H7 (cell line): ENCODE measurements around the gene DIP2C. TPM values are rescaled to one million over a fixed set of nuclear protein-coding genes. Genes with fewer than 3 reads are reported as not detected.
"Not testable (repeated sequence)": the region's sequence is repeated elsewhere in the genome, so short reads cannot be mapped to it uniquely, and the experiment has no call there.

Experiments
- DNase-seq: peaks from one replicate; pipeline ENCODE4 v3.0.0; 2012
- H3K27me3 ChIP-seq: 2 replicates; pipeline ENCODE4 v1.6.0; 2011; ENCODE audit warnings: mild to moderate bottlenecking, low read length; ENCODE audit not compliant: control insufficient read depth, insufficient read depth
- H3K36me3 ChIP-seq: replicated peaks from 2 replicates; pipeline ENCODE4 v1.5.1; 2011; ENCODE audit warnings: low read length; ENCODE audit not compliant: control insufficient read depth, insufficient read depth
- H3K4me3 ChIP-seq: 2 replicates; pipeline ENCODE4 v1.5.1; 2011; ENCODE audit warnings: low read depth, mild to moderate bottlenecking, control low read depth, low read length, moderate library complexity; ENCODE audit not compliant: insufficient read depth
- total RNA-seq: library from RNA; depleted of rRNA; stranded (reverse); fragments of >200 nt; shearing (Covaris generic); gene quantifications from 2 replicates; pipeline ENCODE4 v1.2.3, GENCODE V29; 2014

The DIP2C gene
- total RNA-seq, 1 experiment from 2014 or later, result 4.8 TPM

DNA sequence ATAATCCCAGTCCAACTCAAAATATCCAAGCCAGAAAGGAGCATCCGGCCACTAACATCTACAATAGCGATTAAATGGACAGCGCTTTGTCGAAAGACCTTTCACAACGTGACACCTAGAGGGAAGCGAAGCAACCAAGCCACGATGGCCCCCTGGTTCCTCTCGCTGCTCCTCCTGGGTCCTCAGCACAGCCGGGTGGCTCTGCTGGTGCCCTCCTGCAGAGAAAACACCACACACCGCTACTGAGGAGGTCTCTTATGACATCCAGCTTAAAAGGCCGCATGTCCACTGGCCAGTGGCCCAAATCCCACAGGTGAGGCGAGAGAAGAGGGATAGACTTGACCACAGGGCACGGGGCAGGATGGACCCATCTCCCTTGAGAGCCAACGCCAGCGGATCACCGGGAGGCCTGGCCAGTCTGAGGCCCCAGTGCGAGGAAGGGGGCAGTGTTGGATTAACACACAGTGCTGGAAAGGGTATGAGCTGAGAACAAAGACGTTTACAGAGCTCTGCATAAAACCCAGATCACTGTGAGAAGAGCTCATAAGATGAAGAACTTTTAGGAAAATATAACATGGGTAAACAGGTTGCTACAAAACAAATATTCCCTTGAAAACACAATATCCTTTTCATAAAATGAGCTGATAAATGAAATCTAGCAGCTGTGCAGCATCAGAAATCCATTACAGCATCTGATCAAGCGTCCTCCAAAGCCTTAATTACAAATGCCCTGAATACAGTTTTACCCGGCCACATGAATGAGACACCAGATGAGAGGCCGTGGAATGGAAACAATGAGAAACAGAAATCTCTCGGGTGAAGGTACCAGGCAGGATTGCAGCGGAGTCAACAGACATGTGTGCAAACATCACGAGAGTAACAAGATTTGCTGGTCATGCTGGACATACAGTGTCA, 236.7 kb downstream of the DIP2C start:
- H3K36me3 ChIP-seq, result no peaks in the 10 kb centered on the region
- peak; percentile 37 for DNase-seq
- H3K27me3 ChIP-seq, result no peaks in the 10 kb centered on the region
- no peak overlapping the region for H3K4me3 ChIP-seq

DNA sequence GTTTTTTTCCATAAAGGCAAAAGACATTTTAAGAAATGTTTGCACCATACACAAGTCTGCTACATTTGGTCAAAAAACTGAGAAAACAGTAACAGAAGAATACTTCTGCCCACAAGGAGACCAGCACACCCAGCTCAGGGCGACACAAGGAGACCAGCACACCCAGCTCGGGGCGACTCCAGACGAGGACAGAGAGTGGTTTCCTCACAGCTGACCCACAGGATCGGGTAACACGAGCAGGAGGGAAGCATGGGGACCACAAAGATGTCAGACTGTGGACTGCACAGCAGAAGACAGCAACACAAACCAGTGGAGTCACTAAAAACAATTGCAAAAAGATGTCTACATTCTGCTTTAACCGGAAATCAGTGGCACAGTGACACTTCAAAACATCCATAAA, 237.6 kb downstream of the DIP2C start:
- no peak overlapping the region for H3K4me3 ChIP-seq
- H3K36me3 ChIP-seq, result no peaks in the 10 kb centered on the region
- no peak for DNase-seq
- H3K27me3 ChIP-seq, result no peaks in the 10 kb centered on the region

DNA sequence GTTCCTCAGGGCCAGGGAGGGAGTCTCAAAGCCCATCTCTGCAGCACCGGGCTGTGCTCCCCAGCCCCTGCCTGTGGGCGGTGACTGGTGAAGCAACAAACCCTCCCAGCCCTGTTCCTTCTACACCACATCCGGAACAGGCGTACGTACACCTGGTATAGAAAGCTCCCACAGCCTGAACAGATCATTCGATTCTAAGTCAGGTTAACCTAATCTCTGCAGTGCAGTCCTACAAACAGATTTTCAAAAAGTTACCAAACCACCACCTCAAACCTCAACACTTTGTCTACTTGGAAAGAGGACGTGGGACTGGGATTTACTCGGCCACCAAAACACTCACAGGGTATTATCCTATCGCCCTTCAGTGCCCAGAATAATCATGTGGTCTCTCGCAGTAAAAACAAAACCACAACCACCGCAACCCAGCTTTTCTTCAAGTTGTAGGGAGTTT, 238.4 kb downstream of the DIP2C start:
- no peak for DNase-seq
- H3K4me3 ChIP-seq, result no peak overlapping the region
- no peaks in the 10 kb centered on the region for H3K27me3 ChIP-seq
- no peaks in the 10 kb centered on the region for H3K36me3 ChIP-seq

DNA sequence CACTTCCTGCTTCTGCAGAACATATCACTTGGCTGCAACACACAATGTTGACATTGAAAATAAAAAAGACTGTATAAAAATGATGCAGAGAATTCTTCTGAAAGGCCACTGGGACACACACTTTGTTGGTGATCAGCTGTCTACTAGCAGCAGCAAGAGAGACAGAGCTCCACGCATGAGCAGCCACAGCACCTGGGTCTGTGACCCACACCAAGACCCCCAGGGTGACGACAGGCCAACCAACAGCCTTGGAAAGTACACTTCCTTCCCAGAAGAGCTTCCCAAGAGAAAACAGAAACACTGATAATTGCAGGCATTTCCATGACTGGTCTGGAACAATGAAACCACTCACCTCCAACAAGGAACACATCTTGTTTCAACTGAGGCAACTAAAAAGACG, 239.0 kb downstream of the DIP2C start:
- Histone ChIP-seq H3K36me3 (no peaks in the 10 kb centered on the region), H3K4me3 (no peak overlapping the region), H3K27me3 (no peaks in the 10 kb centered on the region)
- no peak for DNase-seq

DNA sequence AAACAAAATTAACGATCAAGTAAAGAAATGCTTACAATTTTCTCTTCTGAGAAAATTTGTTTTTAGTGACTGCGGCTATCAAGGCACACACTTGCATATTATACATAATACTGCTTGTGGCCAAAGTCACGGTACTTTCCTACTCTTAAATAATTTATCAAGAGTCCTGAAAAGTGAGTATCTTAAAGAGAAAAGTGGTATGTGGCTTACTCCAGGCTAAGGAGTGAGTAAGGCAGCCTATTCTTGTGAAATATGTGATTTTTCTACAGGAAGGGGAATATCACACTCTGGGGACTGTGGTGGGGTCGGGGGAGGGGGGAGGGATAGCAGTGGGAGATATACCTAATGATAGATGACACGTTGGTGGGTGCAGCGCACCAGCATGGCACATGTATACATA, 240.1 kb downstream of the DIP2C start:
- not testable (repeated sequence) for DNase-seq

DNA sequence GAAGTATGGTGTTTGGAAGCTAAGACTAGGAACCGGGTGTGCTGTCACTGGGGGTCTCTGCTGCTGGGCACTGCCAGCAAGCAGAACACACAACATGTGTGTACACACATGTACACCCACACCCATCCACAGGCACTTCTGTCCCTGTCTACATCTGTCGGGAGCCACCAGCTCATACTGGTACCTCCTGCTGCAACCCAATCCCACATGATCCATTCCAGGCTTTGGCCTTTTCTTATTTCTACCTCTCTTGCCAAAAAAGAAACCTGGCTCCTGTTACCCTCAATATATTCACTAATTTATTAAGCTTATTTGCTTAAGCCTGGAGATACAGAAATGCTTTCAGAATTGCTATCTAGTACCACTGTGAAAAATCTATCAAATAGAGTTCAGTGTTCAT, 246.0 kb downstream of the DIP2C start:
- no peak for DNase-seq
- Histone ChIP-seq H3K4me3 (no peak overlapping the region), H3K27me3 (no peaks in the 10 kb centered on the region), H3K36me3 (no peaks in the 10 kb centered on the region)

More for the DNA sequence above, 240.1 kb downstream of the DIP2C start:
- H3K27me3 ChIP-seq, H3K36me3 ChIP-seq, H3K4me3 ChIP-seq: not testable (repeated sequence)

DNA sequence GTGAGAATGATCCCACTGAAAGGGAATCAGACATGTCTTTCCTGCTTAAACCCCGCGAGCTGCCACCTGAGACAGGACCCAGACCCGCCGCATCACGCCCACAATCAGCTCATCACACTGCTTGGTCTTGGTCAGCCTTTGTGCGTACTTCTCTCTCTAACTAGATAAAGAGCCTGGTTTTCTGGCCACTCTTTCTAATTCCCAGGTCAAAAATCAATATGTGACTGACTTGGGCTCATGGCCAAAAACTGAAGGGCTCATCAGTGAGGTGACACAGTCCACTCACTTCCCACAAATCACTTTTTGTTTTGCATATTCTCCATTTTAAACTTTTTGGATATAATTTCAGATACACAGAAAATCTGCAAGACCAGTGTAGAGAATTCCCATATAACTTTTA, 247.3 kb downstream of the DIP2C start:
- DNase-seq, result no peak
- Histone ChIP-seq H3K4me3 (no peak overlapping the region), H3K27me3 (no peaks in the 10 kb centered on the region), H3K36me3 (no peaks in the 10 kb centered on the region)

- no peak for DNase-seq
- H3K36me3 ChIP-seq, result no peaks in the 10 kb centered on the region
- no peaks in the 10 kb centered on the region for H3K27me3 ChIP-seq
- H3K4me3 ChIP-seq, result no peak overlapping the region
Observed at GRCh38 chr10:441659-442058, 247.8 kb downstream of the DIP2C start.

GRCh38 chr10:440127-440526, 249.3 kb downstream of the DIP2C start:
- DNase-seq, result no peak
- no peak overlapping the region for H3K4me3 ChIP-seq
- no peaks in the 10 kb centered on the region for H3K36me3 ChIP-seq
- H3K27me3 ChIP-seq, result no peaks in the 10 kb centered on the region

DNA sequence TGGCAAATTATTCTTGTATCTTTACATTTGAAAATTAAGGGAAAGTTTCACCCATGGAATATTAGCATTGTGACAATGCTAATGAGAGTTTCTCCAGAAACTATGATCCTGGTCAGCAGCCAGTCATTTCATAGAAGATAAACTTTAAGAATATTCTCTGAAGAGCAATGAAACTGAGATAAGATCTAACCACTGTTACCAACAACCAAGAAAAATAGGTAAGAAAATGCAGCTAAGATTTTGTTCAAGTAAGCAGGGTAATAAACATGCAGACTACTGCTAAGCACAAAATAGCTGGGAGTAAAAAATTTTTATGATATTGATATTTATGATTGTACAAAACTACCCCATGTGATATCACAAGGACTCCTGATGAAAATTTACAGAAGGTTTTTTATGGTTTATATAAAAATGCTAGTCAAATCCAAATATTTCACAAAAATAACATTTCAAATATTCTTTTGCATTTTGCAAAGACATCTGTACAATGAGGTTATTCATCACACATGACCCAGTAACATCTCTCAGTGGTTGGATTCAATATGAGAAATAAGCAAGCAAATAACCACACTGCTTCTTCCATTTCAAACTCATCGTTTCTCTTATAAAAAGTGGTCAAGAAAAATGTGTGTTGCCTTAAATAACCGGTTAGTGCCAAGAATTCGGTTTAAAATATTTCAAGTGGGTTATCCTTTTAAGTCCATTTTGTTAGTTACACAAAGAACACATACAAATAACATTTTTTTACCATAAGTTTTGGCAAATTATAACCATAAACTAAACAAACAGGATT, 251.6 kb downstream of the DIP2C start:
- H3K36me3 ChIP-seq, result no peaks in the 10 kb centered on the region
- no peaks in the 10 kb centered on the region for H3K27me3 ChIP-seq
- H3K4me3 ChIP-seq, result no peak overlapping the region
- DNase-seq, result no peak

DNA sequence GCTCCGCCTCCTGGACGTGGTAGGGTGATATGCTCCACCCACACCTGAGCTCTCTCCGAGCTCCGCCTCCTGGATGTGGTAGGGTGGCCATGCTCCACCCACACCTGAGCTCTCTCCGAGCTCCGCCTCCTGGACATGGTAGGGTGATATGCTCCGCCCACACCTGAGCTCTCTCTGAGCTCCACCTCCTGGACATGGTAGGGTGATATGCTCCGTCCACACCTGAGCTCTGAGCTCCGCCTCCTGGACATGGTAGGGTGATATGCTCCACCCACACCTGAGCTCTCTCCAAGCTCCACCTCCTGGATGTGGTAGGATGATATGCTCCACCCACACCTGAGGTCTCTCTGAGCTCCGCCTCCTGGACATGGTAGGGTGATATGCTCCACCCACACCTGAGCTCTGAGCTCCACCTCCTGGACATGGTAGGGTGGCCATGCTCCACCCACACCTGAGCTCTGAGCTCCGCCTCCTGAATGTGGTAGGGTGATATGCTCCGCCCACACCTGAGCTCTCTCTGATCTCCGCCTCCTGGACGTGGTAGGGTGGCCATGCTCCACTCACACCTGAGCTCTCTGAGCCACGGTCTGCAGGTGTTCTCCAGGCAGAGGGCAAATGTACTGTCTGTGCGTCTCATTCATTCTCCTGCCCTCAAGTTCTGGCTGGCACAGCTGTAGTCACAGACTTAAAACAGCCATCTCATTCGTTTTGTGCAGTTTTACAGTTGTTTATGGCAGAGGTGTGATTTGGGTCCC, 252.4 kb downstream of the DIP2C start:
- Histone ChIP-seq H3K4me3 (no peak overlapping the region), H3K27me3 (no peaks in the 10 kb centered on the region), H3K36me3 (no peaks in the 10 kb centered on the region)
- DNase-seq, result peak; percentile 42

DNA sequence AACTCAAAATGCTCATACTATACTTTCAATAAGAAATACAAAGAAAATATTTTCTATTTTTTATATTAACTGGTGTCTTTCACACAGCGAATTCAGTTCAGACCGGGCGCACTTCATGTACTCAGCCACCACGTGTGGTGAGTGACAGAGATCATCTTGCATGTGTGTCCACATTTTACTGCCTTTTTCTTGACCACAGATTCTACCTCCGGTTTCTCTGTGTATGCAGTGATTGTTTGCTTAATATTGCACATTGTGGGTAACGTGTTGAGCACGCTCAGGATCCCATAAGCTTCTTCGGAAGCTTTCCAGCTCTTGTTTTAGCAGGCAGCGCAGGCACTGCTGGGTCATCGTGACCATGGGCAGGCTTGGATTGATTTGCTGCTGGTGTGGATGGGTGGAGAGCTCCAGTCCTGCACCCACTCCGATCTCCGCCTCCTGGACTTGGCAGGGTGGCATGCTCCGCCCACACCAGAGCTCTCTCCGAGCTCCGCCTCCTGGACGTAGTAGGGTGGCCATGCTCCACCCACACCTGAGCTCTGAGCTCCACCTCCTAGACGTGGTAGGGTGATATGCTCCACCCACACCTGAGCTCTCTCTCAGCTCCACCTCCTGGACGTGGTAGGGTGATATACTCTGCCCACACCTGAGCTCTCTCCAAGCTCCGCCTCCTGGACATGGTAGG, 253.3 kb downstream of the DIP2C start:
- Histone ChIP-seq H3K36me3 (no peaks in the 10 kb centered on the region), H3K27me3 (no peaks in the 10 kb centered on the region), H3K4me3 (no peak overlapping the region)
- DNase-seq, result no peak

- DNase-seq, result no peak
- Histone ChIP-seq H3K4me3 (no peak overlapping the region), H3K27me3 (no peaks in the 10 kb centered on the region), H3K36me3 (no peaks in the 10 kb centered on the region)
Observed at GRCh38 chr10:435397-435796, 254.1 kb downstream of the DIP2C start.

DNA sequence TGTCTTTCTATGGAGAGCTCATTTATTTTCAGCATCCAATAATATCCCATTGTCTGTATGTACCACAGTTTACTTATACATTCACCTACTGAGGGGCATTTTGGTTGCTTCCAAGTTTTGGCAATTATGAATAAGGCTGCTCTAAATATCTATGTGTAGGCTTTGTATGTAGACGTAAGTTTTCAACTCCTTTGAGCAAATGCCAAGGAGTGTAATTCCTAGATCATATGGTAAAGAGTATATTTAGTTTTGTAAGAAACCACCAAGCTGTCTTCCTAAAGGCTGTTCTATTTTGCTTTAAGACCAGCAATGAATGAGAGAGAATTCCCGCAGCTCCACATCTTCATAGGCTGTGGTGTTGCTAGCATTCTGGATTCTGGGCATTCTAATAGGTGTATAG, 259.8 kb downstream of the DIP2C start:
- H3K27me3 ChIP-seq, result no peaks in the 10 kb centered on the region
- H3K4me3 ChIP-seq, result no peak overlapping the region
- DNase-seq, result no peak
- no peaks in the 10 kb centered on the region for H3K36me3 ChIP-seq
